ENCODE measurements around the gene R3HDM2. TPM values are rescaled to one million over a fixed set of nuclear protein-coding genes. Genes with fewer than 3 reads are reported as not detected.

R3HDM2 gene
- total RNA-seq, 1 donor from 2014 or later = 46.5 TPM

GRCh38 chr12:57465747-57466505 is 35.1 kb upstream of the R3HDM2 start:
- DNase-seq (ENCODE audit: low spot score) = no peak
- no peak for TF ChIP-seq CTCF (IDR thresholded peaks at IDR 0.05)
- Mint-ChIP-seq H3K36me3 (ENCODE audit: low read depth) (peaks cover 3% of the 10 kb centered on the region), H3K4me3 (ENCODE audit: unreplicated experiment) (no peak overlapping the region), H3K27me3 (ENCODE audit: low read depth) (no peaks in the 10 kb centered on the region), H3K27ac (ENCODE audit: unreplicated experiment) (no peak overlapping the region), H3K4me1 (ENCODE audit: low read depth) (peaks cover 10% of the 10 kb centered on the region), H3K9me3 (ENCODE audit: low read depth) (no peaks in the 10 kb centered on the region)

GRCh38 chr12:57465030-57465746 is 34.3 kb upstream of the R3HDM2 start:
- H3K9me3 Mint-ChIP-seq (ENCODE audit: low read depth) = no peaks in the 10 kb centered on the region
- no peak overlapping the region for H3K27ac Mint-ChIP-seq (ENCODE audit: unreplicated experiment)
- no peak for DNase-seq (ENCODE audit: low spot score)
- H3K36me3 Mint-ChIP-seq (ENCODE audit: low read depth) = peaks cover 3% of the 10 kb centered on the region
- H3K4me3 Mint-ChIP-seq (ENCODE audit: unreplicated experiment) = no peak overlapping the region
- H3K4me1 Mint-ChIP-seq (ENCODE audit: low read depth) = peaks cover 15% of the 10 kb centered on the region
- H3K27me3 Mint-ChIP-seq (ENCODE audit: low read depth) = no peaks in the 10 kb centered on the region
- TF ChIP-seq CTCF (IDR thresholded peaks at IDR 0.05) = no peak

- no peak overlapping the region for H3K27ac Mint-ChIP-seq (ENCODE audit: unreplicated experiment)
- peaks cover 3% of the 10 kb centered on the region for H3K36me3 Mint-ChIP-seq (ENCODE audit: low read depth)
- no peak for TF ChIP-seq CTCF (IDR thresholded peaks at IDR 0.05)
- no peaks in the 10 kb centered on the region for H3K27me3 Mint-ChIP-seq (ENCODE audit: low read depth)
- no peak for DNase-seq (ENCODE audit: low spot score)
- peaks cover 17% of the 10 kb centered on the region for H3K4me1 Mint-ChIP-seq (ENCODE audit: low read depth)
- no peak overlapping the region for H3K4me3 Mint-ChIP-seq (ENCODE audit: unreplicated experiment)
- no peaks in the 10 kb centered on the region for H3K9me3 Mint-ChIP-seq (ENCODE audit: low read depth)
Observed at GRCh38 chr12:57464569-57464968, 33.7 kb upstream of the R3HDM2 start.

GRCh38 chr12:57462912-57463253 is 32.0 kb upstream of the R3HDM2 start:
- Mint-ChIP-seq H3K36me3 (ENCODE audit: low read depth) (peaks cover 2% of the 10 kb centered on the region), H3K4me3 (ENCODE audit: unreplicated experiment) (peak overlapping the region; percentile 95), H3K9me3 (ENCODE audit: low read depth) (no peaks in the 10 kb centered on the region), H3K4me1 (ENCODE audit: low read depth) (peaks cover 33% of the 10 kb centered on the region), H3K27ac (ENCODE audit: unreplicated experiment) (peak overlapping the region; percentile 90), H3K27me3 (ENCODE audit: low read depth) (no peaks in the 10 kb centered on the region)
- peak; percentile 48 for TF ChIP-seq CTCF (IDR thresholded peaks at IDR 0.05)
- no peak for DNase-seq (ENCODE audit: low spot score)

- Mint-ChIP-seq H3K27ac (ENCODE audit: unreplicated experiment) (peak overlapping the region; percentile 90), H3K27me3 (ENCODE audit: low read depth) (no peaks in the 10 kb centered on the region), H3K4me1 (ENCODE audit: low read depth) (peaks cover 37% of the 10 kb centered on the region), H3K9me3 (ENCODE audit: low read depth) (no peaks in the 10 kb centered on the region), H3K36me3 (ENCODE audit: low read depth) (no peaks in the 10 kb centered on the region), H3K4me3 (ENCODE audit: unreplicated experiment) (peak overlapping the region; percentile 95)
- DNase-seq (ENCODE audit: low spot score) = peak; percentile 90
- TF ChIP-seq CTCF (IDR thresholded peaks at IDR 0.05) = peak; percentile 96
Observed at GRCh38 chr12:57462251-57462911, 31.5 kb upstream of the R3HDM2 start.

Measured in chondrocyte (in vitro differentiated cells).